Mesodermal cell (in vitro differentiated cells): ENCODE data around the gene LPIN1.
"Not testable (repeated sequence)": the region's sequence is repeated elsewhere in the genome, so short reads cannot be mapped to it uniquely, and the experiment has no call there.

Source experiments
- H3K27ac ChIP-seq: 2 replicates; pipeline ENCODE4 v1.7.0; 2013; ENCODE audit warnings: mild to moderate bottlenecking, low read depth, low read length, moderate library complexity; ENCODE audit not compliant: severe bottlenecking
- H3K36me3 ChIP-seq: 2 replicates; pipeline ENCODE4 v1.7.1; 2013; ENCODE audit warnings: mild to moderate bottlenecking, low read length, moderate library complexity; ENCODE audit not compliant: control insufficient read depth, insufficient read depth
- H3K4me1 ChIP-seq: one replicate; pipeline ENCODE4 v1.7.1; 2013; ENCODE audit warnings: mild to moderate bottlenecking, low read length; ENCODE audit not compliant: insufficient read depth, control insufficient read depth, poor library complexity, severe bottlenecking
- H3K4me3 ChIP-seq: 2 replicates; pipeline ENCODE4 v1.7.0; 2013; ENCODE audit warnings: low read length, control low read depth, mild to moderate bottlenecking; ENCODE audit not compliant: insufficient read depth, poor library complexity, severe bottlenecking; ENCODE audit errors: extremely low read depth
- H3K9me3 ChIP-seq: 2 replicates; pipeline ENCODE4 v1.7.1; 2013; ENCODE audit warnings: mild to moderate bottlenecking, low read length, moderate library complexity; ENCODE audit not compliant: control insufficient read depth
- WGBS, 2 experiments: methylation state at CpG; one replicate each; pipeline ENCODE4 v1.1.5; 2013; ENCODE audit warnings: missing lambda C conversion rate in 2 of 2; ENCODE audit not compliant: insufficient coverage in 2 of 2; 5-methylcytosine and 5-hydroxymethylcytosine counted together

The LPIN1 gene

GRCh38 chr2:11813345-11813744 lies 66.9 kb downstream of the LPIN1 start:
- WGBS, 2 experiments: 88 to 95% methylated on average over 4 of the region's 10 CpGs
- not testable (repeated sequence) for H3K27ac ChIP-seq, H3K4me3 ChIP-seq, H3K4me1 ChIP-seq, H3K9me3 ChIP-seq
- H3K36me3 ChIP-seq: peaks cover 79% of the 10 kb centered on the region

GRCh38 chr2:11813951-11814350 lies 67.5 kb downstream of the LPIN1 start:
- Histone ChIP-seq H3K9me3 (no peaks in the 10 kb centered on the region), H3K4me3 (no peak overlapping the region), H3K27ac (no peak overlapping the region), H3K4me1 (no peaks in the 10 kb centered on the region), H3K36me3 (peaks cover 77% of the 10 kb centered on the region)
- 81 to 93% methylated on average over 6 to 7 of the region's 7 CpGs for WGBS, 2 experiments

- no peaks in the 10 kb centered on the region for H3K9me3 ChIP-seq
- no peak overlapping the region for H3K4me3 ChIP-seq
- no peak overlapping the region for H3K27ac ChIP-seq
- peaks cover 81% of the 10 kb centered on the region for H3K36me3 ChIP-seq
- H3K4me1 ChIP-seq: no peaks in the 10 kb centered on the region
- 97% methylated on average over 12 to 13 of the region's 13 CpGs for WGBS, 2 experiments
Observed at GRCh38 chr2:11814979-11815510, 68.6 kb downstream of the LPIN1 start.

- not testable (repeated sequence) for H3K4me3 ChIP-seq, H3K4me1 ChIP-seq, H3K27ac ChIP-seq, H3K9me3 ChIP-seq
- WGBS, 2 experiments: 100% methylated on average over 3 of the region's 3 CpGs; no CpG with 5 or more reads in 1 of the 2 experiments
- peaks cover 85% of the 10 kb centered on the region for H3K36me3 ChIP-seq
Observed at GRCh38 chr2:11816935-11817334, 70.5 kb downstream of the LPIN1 start.

- Histone ChIP-seq H3K9me3 (no peaks in the 10 kb centered on the region), H3K4me1 (no peaks in the 10 kb centered on the region), H3K36me3 (peaks cover 87% of the 10 kb centered on the region), H3K4me3 (no peak overlapping the region), H3K27ac (no peak overlapping the region)
- 93 to 100% methylated on average over 2 to 5 of the region's 5 CpGs for WGBS, 2 experiments
Observed at GRCh38 chr2:11819235-11819729, 72.8 kb downstream of the LPIN1 start.

- Histone ChIP-seq H3K4me3 (no peak overlapping the region), H3K36me3 (peaks cover 87% of the 10 kb centered on the region), H3K27ac (no peak overlapping the region), H3K9me3 (no peaks in the 10 kb centered on the region), H3K4me1 (no peaks in the 10 kb centered on the region)
- WGBS, 2 experiments: no CpG with 5 or more reads among the region's 2 CpGs
Observed at GRCh38 chr2:11820650-11821049, 74.2 kb downstream of the LPIN1 start.

- Histone ChIP-seq H3K36me3 (peaks cover 85% of the 10 kb centered on the region), H3K4me3 (no peak overlapping the region), H3K4me1 (no peaks in the 10 kb centered on the region), H3K27ac (no peak overlapping the region), H3K9me3 (no peaks in the 10 kb centered on the region)
- WGBS, 2 experiments: 90% methylated on average over 1 of the region's 3 CpGs; no CpG with 5 or more reads in 1 of the 2 experiments
Observed at GRCh38 chr2:11821705-11822104, 75.3 kb downstream of the LPIN1 start.

- peaks cover 85% of the 10 kb centered on the region for H3K36me3 ChIP-seq
- H3K27ac ChIP-seq: not testable (repeated sequence)
- WGBS, 2 experiments: 96 to 100% methylated on average over 1 to 3 of the region's 4 CpGs
Observed at GRCh38 chr2:11822359-11822745, 75.9 kb downstream of the LPIN1 start.

GRCh38 chr2:11822746-11823451 lies 76.5 kb downstream of the LPIN1 start:
- Histone ChIP-seq H3K4me3 (no peak overlapping the region), H3K4me1 (no peaks in the 10 kb centered on the region), H3K36me3 (peaks cover 89% of the 10 kb centered on the region), H3K27ac (no peak overlapping the region), H3K9me3 (no peaks in the 10 kb centered on the region)
- WGBS, 2 experiments: 91 to 96% methylated on average over 13 to 17 of the region's 19 CpGs

More at GRCh38 chr2:11822359-11822745, 75.9 kb downstream of the LPIN1 start:
- not testable (repeated sequence) for H3K9me3 ChIP-seq, H3K4me3 ChIP-seq, H3K4me1 ChIP-seq

- 95 to 96% methylated on average over 10 to 16 of the region's 16 CpGs for WGBS, 2 experiments
- Histone ChIP-seq H3K4me3 (no peak overlapping the region), H3K27ac (no peak overlapping the region), H3K4me1 (peaks cover 12% of the 10 kb centered on the region), H3K9me3 (no peaks in the 10 kb centered on the region), H3K36me3 (peaks cover 78% of the 10 kb centered on the region)
Observed at GRCh38 chr2:11824901-11825828, 78.7 kb downstream of the LPIN1 start.
